Lung (tissue), 12 donors: ENCODE data around the gene NHS. TPM values are rescaled to one million over a fixed set of nuclear protein-coding genes. Genes with fewer than 3 reads are reported as not detected.

Source experiments
- ATAC-seq: fragments of 200-7000 bp; cut with Tn5 transposase; one replicate; pipeline ENCODE4 v1.9.1; 2020; ENCODE audit warnings: moderate number of reproducible peaks; ENCODE audit not compliant: insufficient read depth, low FRiP score
- DNase-seq, 3 donors: peaks; one replicate each; pipeline ENCODE4 v3.0.0-alpha.2; 2013 to 2017
- H3K27ac ChIP-seq, 2 donors: one replicate each; pipeline ENCODE4 v1.5.1; 2013; ENCODE audit warnings: mild to moderate bottlenecking in 2 of 2, moderate library complexity in 2 of 2, control low read depth in 1 of 2, inconsistent platforms in 1 of 2, low read depth in 1 of 2, low read length in 1 of 2
- H3K27me3 ChIP-seq, 3 donors: one replicate each; pipeline ENCODE4 v1.5.1; 2013; ENCODE audit warnings: low read length in 2 of 3; ENCODE audit not compliant: control insufficient read depth in 3 of 3, insufficient read depth in 3 of 3
- H3K36me3 ChIP-seq, 4 donors: one replicate each; pipeline ENCODE4 v1.5.1; 2013; ENCODE audit warnings: low read length in 4 of 4, mild to moderate bottlenecking in 1 of 4, moderate library complexity in 1 of 4; ENCODE audit not compliant: control insufficient read depth in 4 of 4, insufficient read depth in 4 of 4
- H3K4me1 ChIP-seq, 5 donors: one replicate each; pipeline ENCODE4 v1.5.1; 2013; ENCODE audit warnings: low read length in 5 of 5, mild to moderate bottlenecking in 2 of 5, moderate library complexity in 1 of 5; ENCODE audit not compliant: control insufficient read depth in 5 of 5, insufficient read depth in 5 of 5
- H3K4me3 ChIP-seq: one replicate; pipeline ENCODE4 v1.5.1; 2013; ENCODE audit warnings: mild to moderate bottlenecking, control low read depth, moderate library complexity
- H3K9ac ChIP-seq, 2 donors: one replicate each; pipeline ENCODE4 v1.5.1; 2013; ENCODE audit warnings: low read length in 2 of 2, control low read depth in 1 of 2; ENCODE audit not compliant: insufficient read depth in 1 of 2
- H3K9me3 ChIP-seq, 4 donors: one replicate each; pipeline ENCODE4 v1.5.1; 2013; ENCODE audit warnings: low read length in 3 of 4, mild to moderate bottlenecking in 1 of 4, moderate library complexity in 1 of 4; ENCODE audit not compliant: control insufficient read depth in 4 of 4, insufficient read depth in 3 of 4
- CTCF ChIP-seq: IDR thresholded peaks from 2 replicates; pipeline ENCODE4 v1.5.1; 2012; ENCODE audit warnings: mild to moderate bottlenecking; ENCODE audit errors: control extremely low read depth, extremely low read depth
- WGBS, 2 donors: extraction: QIAGEN DNeasy Blood & Tissue Kit; methylation state at CpG; one replicate each; pipeline ENCODE4 v1.1.7; 2013; 5-methylcytosine and 5-hydroxymethylcytosine counted together
- polyA plus RNA-seq, 2 donors: library from polyadenylated mRNA; stranded (reverse); fragments of 200-250 nt; gene quantifications; one replicate each; pipeline ENCODE4 v1.2.1, GENCODE V29; 2013
- total RNA-seq, 2 donors: library from RNA; depleted of rRNA in 1 of 2; stranded (reverse); fragments of >200 nt in 1 of 2; gene quantifications; one replicate each; pipeline ENCODE4 v1.2.1, GENCODE V29; 2014 to 2021
- donor health status: control.
- donor health status: control.
- donor health status: Bipolar disorder and iron deficiency.
- donor health status: healthy.
- donor health status: DM: yes; HTN: yes; CAD: no.

Gene NHS
- total and polyA plus RNA-seq, 4 donors: 0.46 to 2.0 (median 1.4) TPM

- peaks cover 0 to 21% (median 18%) of the 10 kb centered on the region in 3 donors for H3K27me3 ChIP-seq
- DNase-seq (no peak), ATAC-seq (no peak)
- no peaks in the 10 kb centered on the region for H3K9me3 ChIP-seq
- no peak overlapping the region for H3K9ac ChIP-seq
- TF ChIP-seq CTCF: no peak
- H3K4me3 ChIP-seq: no peak overlapping the region
- 86 to 97% methylated on average over 3 of the region's 3 CpGs for WGBS, 2 donors
- no peaks in the 10 kb centered on the region for H3K36me3 ChIP-seq
- H3K27ac ChIP-seq: no peak overlapping the region
- peaks cover 0 to 2% (median 0%) of the 10 kb centered on the region in 5 donors for H3K4me1 ChIP-seq
Measured at GRCh38 chrX:17662391-17662790, 287.4 kb downstream of the NHS start.

- Histone ChIP-seq H3K36me3 (no peaks in the 10 kb centered on the region), H3K9me3 (peaks cover 0 to under 1% (median 0%) of the 10 kb centered on the region in 4 donors), H3K27me3 (peaks cover 0 to 15% (median 14%) of the 10 kb centered on the region in 3 donors), H3K4me3 (no peak overlapping the region), H3K27ac (no peak overlapping the region), H3K4me1 (no peaks in the 10 kb centered on the region), H3K9ac (no peak overlapping the region)
- WGBS, 2 donors: 70 to 88% methylated on average over 4 of the region's 4 CpGs
- no peak for ATAC-seq
- no peak for DNase-seq
- TF ChIP-seq CTCF: no peak
Measured at GRCh38 chrX:17668929-17669328, 293.9 kb downstream of the NHS start.

- H3K9ac ChIP-seq: no peak overlapping the region
- no peaks in the 10 kb centered on the region for H3K4me1 ChIP-seq
- WGBS, 2 donors: 25 to 30% methylated on average over 2 of the region's 2 CpGs
- DNase-seq (no peak), ATAC-seq (no peak)
- TF ChIP-seq CTCF: no peak
- H3K27ac ChIP-seq: no peak overlapping the region
- no peaks in the 10 kb centered on the region for H3K36me3 ChIP-seq
- H3K4me3 ChIP-seq: no peak overlapping the region
- peaks cover 0 to 1% (median 0%) of the 10 kb centered on the region in 4 donors for H3K9me3 ChIP-seq
- peaks cover 0 to 15% (median 14%) of the 10 kb centered on the region in 3 donors for H3K27me3 ChIP-seq
Measured at GRCh38 chrX:17669458-17669857, 294.5 kb downstream of the NHS start.

GRCh38 chrX:17669891-17670290 lies 294.9 kb downstream of the NHS start:
- Histone ChIP-seq H3K9me3 (peaks cover 0 to 1% (median 0%) of the 10 kb centered on the region in 4 donors), H3K36me3 (no peaks in the 10 kb centered on the region), H3K27ac (no peak overlapping the region), H3K4me1 (no peaks in the 10 kb centered on the region), H3K9ac (no peak overlapping the region), H3K4me3 (no peak overlapping the region), H3K27me3 (peaks cover 0 to 19% (median 14%) of the 10 kb centered on the region in 3 donors)
- ATAC-seq (no peak), DNase-seq (no peak)
- 82 to 87% methylated on average over 1 of the region's 1 CpG for WGBS, 2 donors
- TF ChIP-seq CTCF: no peak
